ENCODE measurements around the gene SAFB2.

Gene SAFB2

DNA sequence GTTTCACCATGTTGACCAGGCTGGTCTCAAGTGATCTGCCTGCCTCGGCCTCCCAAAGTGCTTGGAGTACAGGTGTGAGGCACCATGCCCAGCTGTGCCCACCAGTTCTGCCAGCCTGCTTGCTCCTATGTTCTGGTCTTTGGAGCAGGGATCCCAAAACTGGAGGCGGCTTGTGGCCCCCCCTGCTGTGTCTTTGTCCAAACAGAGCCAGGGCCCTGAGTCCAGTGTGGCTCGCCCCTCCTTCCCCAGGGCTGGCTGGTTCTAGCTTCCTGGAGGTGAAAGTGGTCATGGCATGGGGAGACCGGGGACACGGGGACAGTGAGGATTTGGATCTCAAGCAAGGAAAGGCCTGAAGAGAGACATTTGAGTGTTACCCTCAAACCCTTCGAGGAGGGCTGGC lies 43.3 kb downstream of the SAFB2 start:
- no peaks in the 10 kb centered on the region for H3K27me3 ChIP-seq (ENCODE audit: insufficient read depth, insufficient read length)
- DNase-seq (ENCODE audit: low read depth, low spot score), result no peak
- no peak overlapping the region for H3K9ac ChIP-seq (ENCODE audit: insufficient read length, low read depth)
- peaks cover 5% of the 10 kb centered on the region for H3K4me1 ChIP-seq (ENCODE audit: insufficient read depth, insufficient read length)
- peaks cover 38% of the 10 kb centered on the region for H3K36me3 ChIP-seq (ENCODE audit: insufficient read depth, insufficient read length, low read length)
- no peaks in the 10 kb centered on the region for H3K9me3 ChIP-seq (ENCODE audit: insufficient read depth, low read length)
- no peak overlapping the region for H3K4me3 ChIP-seq (ENCODE audit: insufficient read length, low read depth)
- TF ChIP-seq ZNF274 (IDR thresholded peaks at IDR 0.05; ENCODE audit: low read depth, low read length) (no peak), YY1 (IDR thresholded peaks at IDR 0.05; ENCODE audit: insufficient read depth, insufficient read length) (no peak)

DNA sequence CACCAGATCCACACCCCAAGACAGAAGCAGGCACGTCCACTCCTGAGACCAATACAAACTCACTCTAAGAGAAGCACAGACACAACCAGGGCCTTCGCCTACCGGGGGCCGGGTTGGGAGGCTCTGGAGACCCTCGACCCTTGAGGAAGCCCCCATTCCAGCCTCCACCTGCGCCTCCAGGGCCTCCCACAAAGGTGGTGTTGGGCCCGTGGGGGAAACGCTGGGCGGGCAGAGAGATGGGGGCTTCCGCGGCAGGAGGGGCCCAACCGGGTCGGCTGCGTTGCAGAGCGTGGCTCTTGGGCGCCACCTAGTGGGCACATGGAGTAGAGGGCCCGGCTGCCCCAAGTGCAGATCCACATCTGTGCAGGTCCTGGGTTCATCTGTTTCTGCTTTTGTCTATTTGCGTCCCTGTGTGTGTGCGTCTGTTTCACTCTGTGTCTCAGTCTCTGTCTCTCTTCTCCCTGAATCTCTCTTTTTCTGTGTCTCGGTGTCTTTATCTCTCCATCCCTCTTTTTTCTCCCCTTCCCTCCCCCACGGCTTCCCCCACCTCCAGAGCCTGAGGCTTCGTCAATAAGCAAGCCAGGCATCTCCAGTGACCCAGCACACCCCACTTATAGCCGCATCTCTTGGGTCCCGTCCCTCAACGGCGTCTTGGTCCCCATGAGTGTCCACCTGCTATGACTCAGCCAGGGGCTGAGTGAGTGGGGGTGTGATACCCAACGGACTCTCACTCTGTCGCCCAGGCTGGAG lies 44.3 kb downstream of the SAFB2 start:
- Histone ChIP-seq H3K9me3 (ENCODE audit: insufficient read depth, low read length) (no peaks in the 10 kb centered on the region), H3K36me3 (ENCODE audit: insufficient read depth, insufficient read length, low read length) (peaks cover 30% of the 10 kb centered on the region), H3K27me3 (ENCODE audit: insufficient read depth, insufficient read length) (no peaks in the 10 kb centered on the region), H3K4me1 (ENCODE audit: insufficient read depth, insufficient read length) (peaks cover 5% of the 10 kb centered on the region), H3K9ac (ENCODE audit: insufficient read length, low read depth) (peak overlapping the region; percentile 62), H3K4me3 (ENCODE audit: insufficient read length, low read depth) (no peak overlapping the region)
- no peak for DNase-seq (ENCODE audit: low read depth, low spot score)
- TF ChIP-seq ZNF274 (IDR thresholded peaks at IDR 0.05; ENCODE audit: low read depth, low read length), result no peak
- no peak for TF ChIP-seq YY1 (IDR thresholded peaks at IDR 0.05; ENCODE audit: insufficient read depth, insufficient read length)
- TF ChIP-seq SUZ12 (IDR thresholded peaks at IDR 0.05; ENCODE audit: extremely low read depth, insufficient read depth, insufficient read length), result no peak

DNA sequence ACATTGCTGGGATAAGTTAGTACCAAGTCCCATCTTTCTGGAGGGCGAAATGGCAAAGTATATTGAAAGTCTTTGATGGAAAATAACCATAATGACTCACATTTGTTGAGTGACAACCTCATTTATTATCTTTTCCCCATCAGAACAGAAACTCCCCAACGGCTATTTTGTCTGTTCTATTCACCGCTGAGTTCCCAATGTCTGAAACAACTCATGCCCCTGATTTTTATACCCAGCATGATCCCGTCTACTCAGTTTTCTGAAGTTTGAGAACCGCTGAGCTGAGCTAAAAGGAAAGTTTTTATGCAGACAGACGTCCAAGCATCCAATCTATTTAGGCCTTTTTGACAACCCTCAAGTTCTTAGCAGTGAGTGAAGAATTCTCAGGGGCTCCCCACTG lies 47.0 kb downstream of the SAFB2 start:
- H3K27me3 ChIP-seq (ENCODE audit: insufficient read depth, insufficient read length), result no peaks in the 10 kb centered on the region
- TF ChIP-seq SUZ12 (IDR thresholded peaks at IDR 0.05; ENCODE audit: extremely low read depth, insufficient read depth, insufficient read length) (no peak), ZNF274 (IDR thresholded peaks at IDR 0.05; ENCODE audit: low read depth, low read length) (no peak), YY1 (IDR thresholded peaks at IDR 0.05; ENCODE audit: insufficient read depth, insufficient read length) (no peak)
- H3K9me3 ChIP-seq (ENCODE audit: insufficient read depth, low read length), result peaks cover 4% of the 10 kb centered on the region; the same call in 1 of the 2 replicates
- H3K36me3 ChIP-seq (ENCODE audit: insufficient read depth, insufficient read length, low read length), result peaks cover 10% of the 10 kb centered on the region
- H3K4me3 ChIP-seq (ENCODE audit: insufficient read length, low read depth), result no peak overlapping the region
- DNase-seq (ENCODE audit: low read depth, low spot score), result no peak
- H3K4me1 ChIP-seq (ENCODE audit: insufficient read depth, insufficient read length), result peaks cover 5% of the 10 kb centered on the region
- H3K9ac ChIP-seq (ENCODE audit: insufficient read length, low read depth), result no peak overlapping the region

DNA sequence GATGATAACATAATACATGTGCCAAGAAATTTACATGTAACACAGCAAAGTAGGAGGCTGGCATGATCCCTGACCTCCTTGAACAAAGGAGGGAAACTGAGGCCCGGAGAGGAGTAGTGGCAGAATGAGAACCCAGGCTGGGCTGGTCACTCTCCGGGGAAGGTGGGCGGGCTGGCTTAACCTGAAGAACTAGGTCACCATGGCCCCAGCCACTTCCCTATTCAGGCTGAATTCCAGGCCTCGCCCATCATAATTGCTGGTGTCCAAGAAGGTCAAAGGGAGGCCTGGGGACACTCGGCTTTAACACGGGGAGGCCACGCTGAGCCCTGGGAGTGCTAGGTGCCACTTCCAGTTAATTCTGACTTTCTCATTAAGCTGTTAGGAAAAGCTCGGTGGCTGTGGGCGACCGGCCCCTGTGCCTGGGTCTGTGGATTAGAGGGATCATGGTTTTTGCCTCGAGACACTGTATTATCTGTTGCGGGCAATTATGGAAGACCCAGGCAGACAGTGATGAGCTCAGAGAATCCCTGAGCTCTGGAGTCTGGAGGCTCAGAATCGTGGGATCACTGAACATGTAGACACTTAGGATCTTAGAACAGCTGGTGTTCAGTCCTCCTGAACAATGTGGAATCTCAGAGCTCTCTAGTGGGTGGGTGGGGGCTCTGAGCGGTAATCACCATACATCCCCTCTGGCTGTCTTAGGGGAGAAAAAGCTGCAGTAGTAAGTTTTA lies 49.9 kb downstream of the SAFB2 start:
- Histone ChIP-seq H3K4me1 (ENCODE audit: insufficient read depth, insufficient read length) (peaks cover 4% of the 10 kb centered on the region), H3K27me3 (ENCODE audit: insufficient read depth, insufficient read length) (no peaks in the 10 kb centered on the region), H3K4me3 (ENCODE audit: insufficient read length, low read depth) (no peak overlapping the region), H3K9me3 (ENCODE audit: insufficient read depth, low read length) (peaks cover 4% of the 10 kb centered on the region; the same call in 1 of the 2 replicates), H3K36me3 (ENCODE audit: insufficient read depth, insufficient read length, low read length) (no peaks in the 10 kb centered on the region), H3K9ac (ENCODE audit: insufficient read length, low read depth) (no peak overlapping the region)
- TF ChIP-seq YY1 (IDR thresholded peaks at IDR 0.05; ENCODE audit: insufficient read depth, insufficient read length), result no peak
- no peak for TF ChIP-seq ZNF274 (IDR thresholded peaks at IDR 0.05; ENCODE audit: low read depth, low read length)
- DNase-seq (ENCODE audit: low read depth, low spot score), result no peak

DNA sequence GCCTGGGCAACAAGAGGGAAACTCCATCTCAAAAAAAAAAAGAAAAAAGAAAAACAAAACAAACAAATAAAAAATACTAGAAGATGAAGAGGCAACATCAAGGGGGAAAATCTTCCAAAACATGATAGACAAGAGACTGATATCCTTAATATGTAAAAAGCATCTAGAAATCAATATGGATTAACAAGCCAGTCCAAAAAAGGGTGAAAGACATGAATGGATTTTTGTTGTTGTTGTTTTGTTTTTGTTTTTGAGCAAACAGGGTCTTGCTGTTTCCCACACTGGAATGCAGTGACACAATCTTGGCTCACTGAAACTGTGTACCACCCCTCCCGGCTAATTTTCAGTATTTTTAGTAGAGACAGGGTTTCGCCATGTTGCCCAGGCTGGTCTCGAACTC lies 50.8 kb downstream of the SAFB2 start:
- Histone ChIP-seq H3K36me3 (ENCODE audit: insufficient read depth, insufficient read length, low read length) (no peaks in the 10 kb centered on the region), H3K27me3 (ENCODE audit: insufficient read depth, insufficient read length) (peaks cover 5% of the 10 kb centered on the region), H3K4me1 (ENCODE audit: insufficient read depth, insufficient read length) (peaks cover 3% of the 10 kb centered on the region), H3K9ac (ENCODE audit: insufficient read length, low read depth) (no peak overlapping the region), H3K4me3 (ENCODE audit: insufficient read length, low read depth) (no peak overlapping the region), H3K9me3 (ENCODE audit: insufficient read depth, low read length) (peaks cover 4% of the 10 kb centered on the region; the same call in 1 of the 2 replicates)
- TF ChIP-seq ZNF274 (IDR thresholded peaks at IDR 0.05; ENCODE audit: low read depth, low read length) (no peak), SUZ12 (IDR thresholded peaks at IDR 0.05; ENCODE audit: extremely low read depth, insufficient read depth, insufficient read length) (no peak), YY1 (IDR thresholded peaks at IDR 0.05; ENCODE audit: insufficient read depth, insufficient read length) (no peak)
- DNase-seq (ENCODE audit: low read depth, low spot score), result no peak

DNA sequence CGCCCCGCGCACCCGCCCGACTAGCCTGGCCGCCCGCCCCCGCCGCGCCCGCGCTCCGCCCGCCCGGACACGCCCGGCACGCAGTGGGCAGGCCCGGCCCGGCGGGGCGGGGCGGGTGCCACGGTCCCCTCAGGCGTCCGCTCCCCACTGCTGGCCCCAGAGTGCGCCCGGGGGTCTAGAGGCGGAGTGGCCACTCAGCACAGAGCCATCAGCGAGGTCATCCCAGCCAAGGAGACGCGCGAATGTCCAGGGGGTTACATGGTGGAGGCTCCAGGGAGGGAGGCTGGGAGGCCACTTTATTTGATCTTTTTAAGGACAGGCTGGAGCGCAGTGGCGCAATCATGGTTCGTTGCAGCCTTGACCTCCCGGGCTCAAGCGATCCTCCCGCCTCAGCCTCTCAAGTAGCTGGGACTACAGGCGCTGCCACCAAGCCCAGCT lies 54.6 kb downstream of the SAFB2 start:
- no peak for TF ChIP-seq YY1 (IDR thresholded peaks at IDR 0.05; ENCODE audit: insufficient read depth, insufficient read length)
- no peak for TF ChIP-seq SUZ12 (IDR thresholded peaks at IDR 0.05; ENCODE audit: extremely low read depth, insufficient read depth, insufficient read length)
- TF ChIP-seq ZNF274 (IDR thresholded peaks at IDR 0.05; ENCODE audit: low read depth, low read length), result no peak
- Histone ChIP-seq H3K36me3 (ENCODE audit: insufficient read depth, insufficient read length, low read length) (no peaks in the 10 kb centered on the region), H3K27me3 (ENCODE audit: insufficient read depth, insufficient read length) (peaks cover 5% of the 10 kb centered on the region), H3K9me3 (ENCODE audit: insufficient read depth, low read length) (peaks cover 4% of the 10 kb centered on the region; the same call in 1 of the 2 replicates), H3K9ac (ENCODE audit: insufficient read length, low read depth) (peak overlapping the region; percentile 86), H3K4me3 (ENCODE audit: insufficient read length, low read depth) (peak overlapping the region; percentile 65), H3K4me1 (ENCODE audit: insufficient read depth, insufficient read length) (peaks cover 8% of the 10 kb centered on the region)
- no peak for DNase-seq (ENCODE audit: low read depth, low spot score)

DNA sequence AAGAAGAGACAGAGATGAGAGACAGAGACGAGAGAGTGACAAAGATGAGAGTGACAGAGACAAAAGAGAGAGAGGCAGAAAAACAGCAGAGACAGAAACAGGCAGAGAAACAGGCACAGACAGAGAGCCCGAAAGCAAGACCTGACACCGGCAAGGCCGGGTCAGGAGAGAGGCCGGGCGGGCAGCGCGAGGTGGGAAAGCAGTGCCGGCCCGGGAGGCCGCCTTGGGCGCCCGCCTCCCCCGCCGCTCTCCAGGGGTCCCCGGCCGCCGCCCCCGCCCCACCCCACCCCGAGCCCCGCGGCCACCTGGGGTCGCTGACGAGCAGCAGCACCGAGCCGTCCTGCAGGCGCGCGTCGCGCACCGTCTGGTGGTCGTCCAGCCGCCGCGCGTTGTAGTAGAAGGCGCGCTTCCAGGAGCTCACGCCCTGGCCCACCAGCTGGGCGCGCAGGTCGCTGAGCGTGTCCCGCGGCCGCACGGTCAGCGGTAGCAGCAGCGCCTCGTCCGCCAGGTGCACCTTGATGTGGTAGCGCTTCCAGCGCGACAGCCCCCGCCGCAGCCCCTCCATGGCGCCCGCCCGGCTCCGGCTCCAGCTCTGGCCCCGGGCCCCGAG lies 55.1 kb downstream of the SAFB2 start, which contains the start of gene TINCR:
Gene TINCR (minus strand): TSS at position 594 of the 610 bp plus-strand sequence.
- no peak for TF ChIP-seq SUZ12 (IDR thresholded peaks at IDR 0.05; ENCODE audit: extremely low read depth, insufficient read depth, insufficient read length)
- TF ChIP-seq YY1 (IDR thresholded peaks at IDR 0.05; ENCODE audit: insufficient read depth, insufficient read length), result no peak
- no peak for TF ChIP-seq ZNF274 (IDR thresholded peaks at IDR 0.05; ENCODE audit: low read depth, low read length)
- Histone ChIP-seq H3K9ac (ENCODE audit: insufficient read length, low read depth) (peak within 1 kb of the TSS; percentile 86), H3K27me3 (ENCODE audit: insufficient read depth, insufficient read length) (peaks cover 5% of the 10 kb centered on the region), H3K4me3 (ENCODE audit: insufficient read length, low read depth) (peak within 1 kb of the TSS; percentile 65), H3K4me1 (ENCODE audit: insufficient read depth, insufficient read length) (peaks cover 8% of the 10 kb centered on the region), H3K36me3 (ENCODE audit: insufficient read depth, insufficient read length, low read length) (no peaks in the 10 kb centered on the region), H3K9me3 (ENCODE audit: insufficient read depth, low read length) (peaks cover 7% of the 10 kb centered on the region; the same call in 1 of the 2 replicates)
- no peak for DNase-seq (ENCODE audit: low read depth, low spot score)

All from NT2/D1 (cell line).